ENCODE data around the gene POLR2L. TPM values are rescaled to one million over a fixed set of nuclear protein-coding genes. Genes with fewer than 3 reads are reported as not detected.

The POLR2L gene
- total and polyA plus RNA-seq, 2 donors (not counting 1 experiment from before 2014, with no cell fraction given), result 44.4 to 80.8 TPM

DNA sequence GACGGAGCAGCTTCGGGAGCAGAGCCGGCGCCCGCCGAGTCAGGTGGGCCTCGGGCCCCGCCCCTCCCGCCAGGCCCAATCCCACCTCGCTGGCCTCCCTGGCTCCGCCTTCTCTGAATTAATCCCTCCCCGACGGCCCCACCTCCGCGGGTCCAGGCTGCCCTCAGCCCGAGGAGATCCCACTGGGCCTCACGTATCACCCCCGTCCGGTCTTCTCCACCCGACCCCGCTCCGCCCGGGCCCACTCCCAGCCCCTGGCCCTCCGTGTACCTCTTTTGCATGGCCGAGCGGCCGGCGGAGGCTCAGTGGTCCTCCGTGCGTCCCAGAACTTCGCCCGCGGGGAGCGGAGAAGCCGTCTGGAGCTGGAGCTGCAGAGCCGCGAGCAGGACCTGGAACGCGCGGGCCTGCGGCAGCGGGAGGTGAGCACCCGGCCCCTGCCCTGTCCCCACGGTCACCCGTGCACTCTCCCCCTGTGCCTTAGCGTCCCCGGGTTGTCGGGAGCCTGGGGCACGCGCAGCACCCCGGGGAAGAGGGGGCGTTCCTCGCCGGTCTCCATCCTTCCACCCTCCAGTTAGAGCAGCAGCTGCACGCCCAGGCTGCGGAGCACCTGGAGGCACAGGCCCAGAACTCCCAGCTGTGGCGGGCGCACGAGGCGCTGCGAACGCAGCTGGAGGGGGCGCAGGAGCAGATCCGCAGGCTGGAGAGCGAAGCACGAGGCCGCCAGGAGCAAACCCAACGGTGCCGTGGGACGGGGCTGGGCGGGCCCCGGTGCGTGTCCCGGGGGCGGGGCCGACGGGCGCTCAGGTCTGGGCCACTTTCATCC, 11.8 kb downstream of the POLR2L start:
- peaks cover 7% of the 10 kb centered on the region for H3K27me3 Mint-ChIP-seq
- H3K4me3 ChIP-seq (ENCODE audit: control extremely low read depth in 1 of 5, extremely low read depth in 1 of 5, insufficient read depth in 1 of 5, low read depth in 2 of 5, low read length in 4 of 5), result peak overlapping the region in 4 of 5 experiments; percentile 36 to 55 (median 48)
- peaks cover 0 to 65% (median 20%) of the 10 kb centered on the region in 4 experiments for H3K27me3 ChIP-seq (replicated peaks in 1 of 4; ENCODE audit: control extremely low read depth in 1 of 4, control insufficient read depth in 3 of 4, insufficient read depth in 4 of 4, low read length in 3 of 4)
- peak overlapping the region; percentile 99 for H3K4me2 ChIP-seq (replicated peaks; ENCODE audit: low read depth, low read length, poor library complexity, severe bottlenecking)
- peak; percentile 65 for ATAC-seq (ENCODE audit: low read depth)
- TF ChIP-seq EZH2 (IDR thresholded peaks at IDR 0.05; ENCODE audit: borderline replicate concordance, insufficient read depth, low read depth, low read length, poor library complexity, severe bottlenecking) (no peak), CTCF (IDR thresholded peaks at IDR 0.05) (no peak)
- H3K9ac ChIP-seq (ENCODE audit: low read length), result peak overlapping the region; percentile 68
- H3K4me1 ChIP-seq (ENCODE audit: control insufficient read depth in 2 of 2, insufficient read depth in 2 of 2, low read length in 2 of 2), result peaks cover 69 to 76% of the 10 kb centered on the region in 2 donors
- peak overlapping the region; percentile 88 for H3K4me3 Mint-ChIP-seq
- WGBS (ENCODE audit: insufficient coverage), result 1% methylated on average over 66 of the region's 78 CpGs
- H3K9me3 Mint-ChIP-seq (ENCODE audit: insufficient read depth), result no peaks in the 10 kb centered on the region
- H3K79me2 ChIP-seq (ENCODE audit: control insufficient read depth, insufficient read depth, low read length), result no peaks in the 10 kb centered on the region
- DNase-seq, result peak; percentile 79
- intact Hi-C loops (cut with micrococcal nuclease), result loop anchor here (1.0 kb wide), 1 partner anchor 10 kb away; no protein-coding TSS in a partner anchor
- H3K9me3 ChIP-seq (ENCODE audit: control extremely low read depth in 1 of 3, control insufficient read depth in 2 of 3, insufficient read depth in 1 of 3, low read length in 2 of 3), result peaks cover 0 to 15% (median 0%) of the 10 kb centered on the region in 3 donors
- H3K4me1 Mint-ChIP-seq, result peaks cover 53% of the 10 kb centered on the region
- no peak overlapping the region for H3K27ac Mint-ChIP-seq
- H4K20me1 ChIP-seq (ENCODE audit: control insufficient read depth, insufficient read depth, low read length, poor library complexity, severe bottlenecking), result peaks cover 54% of the 10 kb centered on the region
- no peaks in the 10 kb centered on the region for H3K36me3 ChIP-seq (replicated peaks in 1 of 2; ENCODE audit: control extremely low read depth in 1 of 2, control insufficient read depth in 1 of 2, extremely low read depth in 1 of 2, insufficient read depth in 2 of 2, low read length in 1 of 2)
- peak overlapping the region; percentile 78 for H2AFZ ChIP-seq (ENCODE audit: insufficient read depth, low read depth, low read length, poor library complexity, severe bottlenecking)
- H3K27ac ChIP-seq (ENCODE audit: low read length in 2 of 2), result no peak overlapping the region
- POLR2A ChIA-PET, result interaction anchor here (0.7 to 6.4 kb wide), 5 partner anchors 11 to 35 kb away, joined by 3 to 57 read pairs (median 11); partner anchors contain the start of genes PNPLA2, POLR2L and TSPAN4
- CTCF ChIA-PET, result interaction anchor here (0.7 to 1.4 kb wide), 3 partner anchors 18 to 21 kb away, joined by 3 read pairs; partner anchors contain the start of gene RPLP2
